IMR-90 (cell line): Measurements from ENCODE around the gene RCE1.

Experiments used
- BHLHE40 ChIP-seq: fragments of 150-350 bp; IDR thresholded peaks from 2 replicates; pipeline ENCODE4 v1.6.1; 2016; ENCODE audit warnings: mild to moderate bottlenecking, low read depth, low read length
- CEBPB ChIP-seq: IDR thresholded peaks from 2 replicates; pipeline ENCODE4 v1.6.1; 2012; ENCODE audit warnings: low read depth, low read length, improper control_type of control experiment
- CTCF ChIP-seq: conservative IDR thresholded peaks from 2 replicates; pipeline ENCODE4 v1.5.1; 2012; ENCODE audit warnings: mild to moderate bottlenecking, low read depth, low read length, improper control_type of control experiment
- MAZ ChIP-seq: IDR thresholded peaks from 2 replicates; pipeline ENCODE4 v1.6.1; 2012; ENCODE audit warnings: low read depth, mild to moderate bottlenecking, low read length, improper control_type of control experiment, moderate library complexity, borderline replicate concordance
- MXI1 ChIP-seq: IDR thresholded peaks from 2 replicates; pipeline ENCODE4 v1.6.1; 2012; ENCODE audit warnings: low read depth, mild to moderate bottlenecking, low read length, moderate library complexity, borderline replicate concordance
- POLR2A ChIP-seq: IDR thresholded peaks from 2 replicates; pipeline ENCODE4 v1.6.1; 2012; ENCODE audit warnings: mild to moderate bottlenecking, low read depth, low read length
- RFX5 ChIP-seq: IDR thresholded peaks from 2 replicates; pipeline ENCODE4 v1.8.0; 2012; ENCODE audit warnings: low read depth, mild to moderate bottlenecking, low read length, moderate library complexity
- SMC3 ChIP-seq: fragments of 150-350 bp; IDR thresholded peaks from 2 replicates; pipeline ENCODE4 v1.6.1; 2016; ENCODE audit warnings: low read depth, mild to moderate bottlenecking, antibody characterized with exemption, low read length, moderate library complexity
- USF2 ChIP-seq: fragments of 150-350 bp; IDR thresholded peaks from 2 replicates; pipeline ENCODE4 v1.6.1; 2017; ENCODE audit warnings: mild to moderate bottlenecking, antibody characterized with exemption, low read length, low read depth

GRCh38 chr11:66854729-66855211, 11.5 kb downstream of the RCE1 start:
- TF ChIP-seq CTCF (no peak), SMC3 (no peak), CEBPB (no peak), POLR2A (no peak), MAZ (no peak), BHLHE40 (no peak), USF2 (no peak), RFX5 (no peak), MXI1 (no peak)
